HCT116 (cell line): ENCODE data around the gene NTNG2. TPM values are rescaled to one million over a fixed set of nuclear protein-coding genes. Genes with fewer than 3 reads are reported as not detected.

Experiments
- ATAC-seq: fragments of 200-7000 bp; cut with Tn5 transposase; 2 replicates; pipeline ENCODE4 v1.9.1; 2020; ENCODE audit warnings: mild to moderate bottlenecking, moderate library complexity
- BruUV-seq: library from RNA; stranded (reverse); fragments of 400-500 nt; replicated peaks from 2 replicates; lab custom pipeline; 2021; lab: Mats Ljungman, UMichigan
- CTCF ChIA-PET: fragments of 300-600 bp; sonication (Branson Sonifier 250); formaldehyde crosslinking; loops from one replicate; lab custom pipeline; 2021; ENCODE audit warnings: antibody characterized with exemption; lab: Charles Lee
- POLR2A ChIA-PET: fragments of 300-600, 350-600 bp; sonication (Branson Sonifier 250); formaldehyde crosslinking; loops from one replicate; lab custom pipeline; 2021; ENCODE audit warnings: antibody characterized with exemption; lab: Charles Lee
- RAD21 ChIA-PET, 2 experiments: fragments of 300-600 bp; sonication (Branson Sonifier 250); formaldehyde crosslinking; loops; one replicate each; lab custom pipeline; 2023; ENCODE audit warnings: low total read pairs in 2 of 2; ENCODE audit not compliant: uncharacterized antibody in 2 of 2, unreplicated experiment in 2 of 2, low non-redundant PET in 1 of 2; lab: Charles Lee
- DNase-seq: peaks from one replicate; pipeline ENCODE4 v3.0.0-alpha.2; 2010; ENCODE audit warnings: low read depth, low spot score
- H2AFZ ChIP-seq: fragments of 200-600 bp; shearing (Covaris generic), sonication (generic); 2 replicates; pipeline ENCODE4 v1.6.1; 2017; ENCODE audit warnings: low read depth, mixed run types, mixed read lengths, antibody characterized with exemption, low read length; ENCODE audit not compliant: poor library complexity, severe bottlenecking
- H3K27ac ChIP-seq: 2 replicates; pipeline ENCODE4 v1.5.1; 2012; ENCODE audit warnings: low read depth, low read length
- H3K27me3 ChIP-seq: fragments of 200-600 bp; sonication (generic); 2 replicates; pipeline ENCODE4 v1.6.1; 2016; ENCODE audit warnings: mixed run types, low read length, mixed read lengths; ENCODE audit not compliant: insufficient read depth
- H3K36me3 ChIP-seq, 2 experiments: fragments of 200-500 bp in 1 of 2; fragments of 200-600 bp in 1 of 2; sonication (Bioruptor generic) in 1 of 2; sonication (generic) in 1 of 2; 2 replicates each; pipeline versions ENCODE4 v1.5.1 to v1.6.1; 2014 to 2016; ENCODE audit warnings: low read length in 2 of 2, inconsistent platforms in 1 of 2, mixed read lengths in 1 of 2, mixed run types in 1 of 2; ENCODE audit not compliant: insufficient read depth in 2 of 2, control insufficient read depth in 1 of 2
- H3K4me1 ChIP-seq, 2 experiments: fragments of 200-600 bp in 1 of 2; sonication (generic) in 1 of 2; 2 replicates each; pipeline versions ENCODE4 v1.5.1 to v1.6.1; 2012 to 2017; ENCODE audit warnings: low read length in 2 of 2, inconsistent platforms in 1 of 2, mild to moderate bottlenecking in 1 of 2, mixed read lengths in 1 of 2, mixed run types in 1 of 2, moderate library complexity in 1 of 2; ENCODE audit not compliant: insufficient read depth in 2 of 2, control insufficient read depth in 1 of 2
- H3K4me2 ChIP-seq: fragments of 200-600 bp; sonication (generic); 2 replicates; pipeline ENCODE4 v1.6.1; 2017; ENCODE audit warnings: mixed run types, low read length, mixed read lengths
- H3K4me3 ChIP-seq, 2 experiments: fragments of 200-600 bp in 1 of 2; sonication (generic) in 1 of 2; replicated peaks in 1 of 2; 2 replicates each; pipeline ENCODE4 v1.5.1; 2011 to 2016; ENCODE audit warnings: low read length in 2 of 2, control low read depth in 1 of 2, low read depth in 1 of 2, mild to moderate bottlenecking in 1 of 2, mixed read lengths in 1 of 2, mixed run types in 1 of 2
- H3K79me2 ChIP-seq: fragments of 200-600 bp; sonication (generic); 2 replicates; pipeline ENCODE4 v1.6.1; 2017; ENCODE audit warnings: mild to moderate bottlenecking, mixed run types, low read length, moderate library complexity, mixed read lengths; ENCODE audit not compliant: insufficient read depth
- H3K9ac ChIP-seq: fragments of 200-600 bp; sonication (generic); 2 replicates; pipeline ENCODE4 v1.6.1; 2016; ENCODE audit warnings: low read length, mixed read lengths
- H3K9me2 ChIP-seq: fragments of 200-600 bp; sonication (generic), shearing (Covaris generic); 2 replicates; pipeline ENCODE4 v1.6.1; 2017; ENCODE audit warnings: mixed run types, mild to moderate bottlenecking, moderate library complexity; ENCODE audit not compliant: insufficient read depth
- H3K9me3 ChIP-seq, 2 experiments: fragments of 200-500 bp in 1 of 2; fragments of 200-600 bp in 1 of 2; sonication (Bioruptor generic) in 1 of 2; sonication (generic) in 1 of 2; 2 replicates each; pipeline ENCODE4 v1.6.1; 2014 to 2017; ENCODE audit warnings: low read length in 2 of 2, mixed read lengths in 2 of 2, inconsistent platforms in 1 of 2, low read depth in 1 of 2, mild to moderate bottlenecking in 1 of 2, mixed run types in 1 of 2, moderate library complexity in 1 of 2; ENCODE audit not compliant: control insufficient read depth in 1 of 2, insufficient read depth in 1 of 2
- H4K20me1 ChIP-seq: fragments of 200-600 bp; sonication (generic), shearing (Covaris generic); 2 replicates; pipeline ENCODE4 v1.6.1; 2017; ENCODE audit warnings: mixed run types, mild to moderate bottlenecking, moderate library complexity; ENCODE audit not compliant: insufficient read depth
- ATF3 ChIP-seq: IDR thresholded peaks from 2 replicates; pipeline ENCODE4 v1.6.1; 2012
- CTCF ChIP-seq, 3 experiments: fragments of 200-600 bp in 1 of 3; sonication (generic) in 1 of 3; IDR thresholded peaks in 2 of 3; conservative IDR thresholded peaks in 1 of 3; 2 replicates each; pipeline ENCODE4 v1.5.1; 2012 to 2017; ENCODE audit warnings: low read depth in 2 of 3, low read length in 2 of 3, antibody characterized with exemption in 1 of 3, borderline replicate concordance in 1 of 3, control low read depth in 1 of 3, mild to moderate bottlenecking in 1 of 3, mixed read lengths in 1 of 3, mixed run types in 1 of 3, moderate library complexity in 1 of 3; ENCODE audit not compliant: insufficient read depth in 1 of 3
- EZH2phosphoT487 ChIP-seq: fragments of 200-600 bp; IDR thresholded peaks from 2 replicates; pipeline ENCODE4 v1.6.1; 2018; ENCODE audit warnings: antibody characterized with exemption, borderline replicate concordance
- SIN3A ChIP-seq: IDR thresholded peaks from 2 replicates; pipeline ENCODE4 v1.6.1; 2012; ENCODE audit warnings: low read depth
- SP1 ChIP-seq: IDR thresholded peaks from 2 replicates; pipeline ENCODE4 v1.6.1; 2012; ENCODE audit warnings: low read depth
- ZBTB33 ChIP-seq: IDR thresholded peaks from 2 replicates; pipeline ENCODE4 v1.6.1; 2011; ENCODE audit warnings: mild to moderate bottlenecking, low read length, moderate library complexity; ENCODE audit not compliant: insufficient replicate concordance; ENCODE audit errors: extremely low read depth
- intact Hi-C: fragments of 100-400 bp; cut with micrococcal nuclease; formaldehyde crosslinking; loops from 2 replicates; pipeline ENCODE4 v1.10.0; 2022
- total RNA-seq: library from RNA; stranded (reverse); gene quantifications from one replicate; pipeline ENCODE4 v1.2.1, GENCODE V29; 2021; ENCODE audit not compliant: unreplicated experiment

The NTNG2 gene
- total RNA-seq, 1 experiment from 2014 or later = 2.5 TPM

- TF ChIP-seq ZBTB33 (no peak), CTCF (IDR thresholded peaks at IDR 0.05 in 2 of 3, conservative IDR thresholded peaks at IDR 0.05 in 1 of 3; ENCODE audit: borderline replicate concordance in 1 of 3, insufficient read depth in 1 of 3, low read depth in 2 of 3, low read length in 2 of 3) (no peak), EZH2phosphoT487 (no peak), ATF3 (no peak), SIN3A (no peak), SP1 (no peak)
- Histone ChIP-seq H3K4me2 (no peak overlapping the region), H3K9ac (no peak overlapping the region), H3K4me1 (no peaks in the 10 kb centered on the region), H3K79me2 (no peaks in the 10 kb centered on the region), H3K36me3 (no peaks in the 10 kb centered on the region), H3K9me3 (no peaks in the 10 kb centered on the region), H4K20me1 (no peaks in the 10 kb centered on the region), H3K9me2 (no peaks in the 10 kb centered on the region), H3K4me3 (no peak overlapping the region), H2AFZ (no peak overlapping the region), H3K27me3 (peaks cover 4% of the 10 kb centered on the region; the same call in 1 of the 2 replicates), H3K27ac (no peak overlapping the region)
- intact Hi-C loops = no loop called here
- no TSS peak for BruUV-seq
- ChIA-PET RAD21 (no interaction called here), CTCF (interaction anchor here (1.8 kb wide), 1 partner anchor 14 kb away, joined by 10 read pairs; no protein-coding TSS in a partner anchor), POLR2A (no interaction called here)
- ATAC-seq (no peak), DNase-seq (no peak)
These were observed 22.3 kb downstream of the NTNG2 start for GRCh38 chr9:132184124-132184523.
